BLaER1 treated with 17β-estradiol and CSF1 and Interleukin-3, amounts not matched to agents 10 nM and 100 nM (cell line): Measurements from ENCODE around the gene SPPL3.
A peak's percentile ranks its signal among the peaks of the same experiment; 100 is the strongest.
"Not testable (repeated sequence)": the region's sequence is repeated elsewhere in the genome, so short reads cannot be mapped to it uniquely, and the experiment has no call there.

Source experiments
- H3K27ac ChIP-seq, 11 experiments: shearing (Covaris generic); formaldehyde crosslinking; 2 replicates each; pipeline ENCODE4 v1.8.1; 2022
- H3K27me3 ChIP-seq, 11 experiments: shearing (Covaris generic); formaldehyde crosslinking; 2 replicates each; pipeline ENCODE4 v1.8.1; 2022
- H3K36me3 ChIP-seq, 11 experiments: shearing (Covaris generic); formaldehyde crosslinking; 2 replicates each; pipeline ENCODE4 v1.8.1; 2022
- H3K4me1 ChIP-seq, 10 experiments: shearing (Covaris generic); formaldehyde crosslinking; 2 replicates each; pipeline ENCODE4 v1.8.1; 2022
- H3K4me2 ChIP-seq, 11 experiments: shearing (Covaris generic); formaldehyde crosslinking; 2 replicates each; pipeline ENCODE4 v1.8.1; 2022
- H3K4me3 ChIP-seq, 10 experiments: shearing (Covaris generic); formaldehyde crosslinking; 2 replicates each; pipeline ENCODE4 v1.8.1; 2022
- H3K9ac ChIP-seq, 11 experiments: shearing (Covaris generic); formaldehyde crosslinking; 2 replicates each; pipeline ENCODE4 v1.8.1; 2022
- H3K9me3 ChIP-seq, 11 experiments: shearing (Covaris generic); formaldehyde crosslinking; replicated peaks in 1 of 11; 2 replicates each; pipeline ENCODE4 v1.8.1; 2022
- H4K20me1 ChIP-seq, 11 experiments: shearing (Covaris generic); formaldehyde crosslinking; 2 replicates each; pipeline ENCODE4 v1.8.1; 2022
- Cebpa-rat ChIP-seq, 11 experiments: shearing (Covaris generic); IDR thresholded peaks; 2 replicates each; pipeline ENCODE4 v1.8.1; 2022

The SPPL3 gene

GRCh38 chr12:120904197-120904773, at the start of gene SPPL3:
Gene SPPL3, minus strand, starts transcription at chr12:120904358. Its CDS starts 491 bp downstream, at chr12:120903867.
- H3K36me3 ChIP-seq = peaks cover 8 to 22% (median 14%) of the 10 kb centered on the region in 11 experiments; a peak in 16 of 22 replicates
- peaks cover 10 to 46% (median 40%) of the 10 kb centered on the region in 11 experiments; a peak in 20 of 22 replicates for H4K20me1 ChIP-seq
- no peak for TF ChIP-seq Cebpa-rat (IDR thresholded peaks at IDR 0.05)
- peak within 1 kb of the TSS; percentile 93 to 98 (median 96) for H3K9ac ChIP-seq
- H3K27me3 ChIP-seq = no peaks in the 10 kb centered on the region
- no peaks in the 10 kb centered on the region for H3K9me3 ChIP-seq
- peak within 1 kb of the TSS; percentile 84 to 98 (median 91) for H3K4me2 ChIP-seq
- H3K4me1 ChIP-seq = peaks cover 25 to 46% (median 36%) of the 10 kb centered on the region in 10 experiments
- H3K27ac ChIP-seq = peak within 1 kb of the TSS; percentile 84 to 97 (median 93)
- H3K4me3 ChIP-seq = peak within 1 kb of the TSS; percentile 95 to 100 (median 98)

GRCh38 chr12:120950807-120951206, 46.6 kb upstream of the SPPL3 start:
- Histone ChIP-seq H3K9ac (no peak overlapping the region), H3K27me3 (no peaks in the 10 kb centered on the region), H3K4me1 (no peaks in the 10 kb centered on the region), H3K36me3 (no peaks in the 10 kb centered on the region), H3K9me3 (no peaks in the 10 kb centered on the region; a peak in 1 of 22 replicates), H3K4me2 (no peak overlapping the region), H3K4me3 (no peak overlapping the region), H3K27ac (no peak overlapping the region), H4K20me1 (no peaks in the 10 kb centered on the region)
- no peak for TF ChIP-seq Cebpa-rat (IDR thresholded peaks at IDR 0.05)

GRCh38 chr12:120950260-120950799, 46.2 kb upstream of the SPPL3 start:
- not testable (repeated sequence) for H3K9ac ChIP-seq, H3K9me3 ChIP-seq, H4K20me1 ChIP-seq, H3K4me2 ChIP-seq, H3K27ac ChIP-seq, H3K4me3 ChIP-seq, H3K4me1 ChIP-seq, H3K27me3 ChIP-seq, H3K36me3 ChIP-seq

- not testable (repeated sequence) for H3K9ac ChIP-seq, H3K4me3 ChIP-seq, H3K27me3 ChIP-seq, H3K36me3 ChIP-seq, H4K20me1 ChIP-seq, H3K4me2 ChIP-seq, H3K9me3 ChIP-seq, H3K27ac ChIP-seq
- H3K4me1 ChIP-seq = peaks cover 3 to 38% (median 16%) of the 10 kb centered on the region in 10 experiments; a peak in 17 of 20 replicates
Measured at GRCh38 chr12:120945516-120945915, 41.4 kb upstream of the SPPL3 start.

- peaks cover 3 to 46% (median 24%) of the 10 kb centered on the region in 10 experiments; a peak in 18 of 20 replicates for H3K4me1 ChIP-seq
- H3K4me3 ChIP-seq = no peak overlapping the region
- no peak overlapping the region for H3K27ac ChIP-seq
- H3K9ac ChIP-seq = no peak overlapping the region
- H4K20me1 ChIP-seq = no peaks in the 10 kb centered on the region
- H3K36me3 ChIP-seq = no peaks in the 10 kb centered on the region
- peaks cover 0 to 6% (median 0%) of the 10 kb centered on the region in 11 experiments; a peak in 1 of 22 replicates for H3K9me3 ChIP-seq
- peak overlapping the region in 1 of 11 experiments; percentile 51; a peak in 1 of 22 replicates for H3K4me2 ChIP-seq
- H3K27me3 ChIP-seq = no peaks in the 10 kb centered on the region
- TF ChIP-seq Cebpa-rat (IDR thresholded peaks at IDR 0.05) = no peak
Measured at GRCh38 chr12:120944645-120945217, 40.6 kb upstream of the SPPL3 start.

- H3K9ac ChIP-seq = no peak overlapping the region
- TF ChIP-seq Cebpa-rat (IDR thresholded peaks at IDR 0.05) = no peak
- no peaks in the 10 kb centered on the region for H4K20me1 ChIP-seq
- H3K36me3 ChIP-seq = no peaks in the 10 kb centered on the region
- H3K4me2 ChIP-seq = no peak overlapping the region
- H3K4me3 ChIP-seq = no peak overlapping the region
- H3K27me3 ChIP-seq = no peaks in the 10 kb centered on the region
- peaks cover 3 to 57% (median 36%) of the 10 kb centered on the region in 10 experiments; a peak in 18 of 20 replicates for H3K4me1 ChIP-seq
- peaks cover 0 to 6% (median 0%) of the 10 kb centered on the region in 11 experiments; a peak in 1 of 22 replicates for H3K9me3 ChIP-seq
- H3K27ac ChIP-seq = no peak overlapping the region
Measured at GRCh38 chr12:120943482-120943881, 39.3 kb upstream of the SPPL3 start.

- Histone ChIP-seq H3K4me2 (peak overlapping the region in 8 of 11 experiments; percentile 55 to 88 (median 78); a peak in 12 of 22 replicates), H3K27me3 (no peaks in the 10 kb centered on the region), H3K9ac (no peak overlapping the region), H4K20me1 (no peaks in the 10 kb centered on the region), H3K4me1 (peaks cover 3 to 72% (median 50%) of the 10 kb centered on the region in 10 experiments; a peak in 18 of 20 replicates), H3K27ac (peak overlapping the region in 5 of 11 experiments; percentile 43 to 56 (median 53); a peak in 3 of 22 replicates), H3K4me3 (no peak overlapping the region), H3K9me3 (peaks cover 0 to 6% (median 0%) of the 10 kb centered on the region in 11 experiments; a peak in 1 of 22 replicates), H3K36me3 (no peaks in the 10 kb centered on the region)
- TF ChIP-seq Cebpa-rat (IDR thresholded peaks at IDR 0.05) = no peak
Measured at GRCh38 chr12:120941846-120942405, 37.8 kb upstream of the SPPL3 start.

- peak overlapping the region in 2 of 11 experiments; percentile 22 to 41; a peak in 5 of 22 replicates for H3K9ac ChIP-seq
- H3K36me3 ChIP-seq = no peaks in the 10 kb centered on the region
- peak overlapping the region in 10 of 11 experiments; percentile 21 to 88 (median 68); a peak in 18 of 22 replicates for H3K4me2 ChIP-seq
- H3K9me3 ChIP-seq = peaks cover 0 to 6% (median 0%) of the 10 kb centered on the region in 11 experiments; a peak in 1 of 22 replicates
- H3K27ac ChIP-seq = peak overlapping the region in 8 of 11 experiments; percentile 40 to 56 (median 48); a peak in 12 of 22 replicates
- no peaks in the 10 kb centered on the region for H4K20me1 ChIP-seq
- H3K4me1 ChIP-seq = peaks cover 3 to 77% (median 56%) of the 10 kb centered on the region in 10 experiments; a peak in 18 of 20 replicates
- no peaks in the 10 kb centered on the region for H3K27me3 ChIP-seq
- no peak for TF ChIP-seq Cebpa-rat (IDR thresholded peaks at IDR 0.05)
- no peak overlapping the region for H3K4me3 ChIP-seq
Measured at GRCh38 chr12:120941412-120941811, 37.3 kb upstream of the SPPL3 start.

- H4K20me1 ChIP-seq = no peaks in the 10 kb centered on the region
- no peak overlapping the region for H3K4me3 ChIP-seq
- no peaks in the 10 kb centered on the region for H3K27me3 ChIP-seq
- H3K4me2 ChIP-seq = peak overlapping the region in 10 of 11 experiments; percentile 21 to 88 (median 68); a peak in 19 of 22 replicates
- no peaks in the 10 kb centered on the region for H3K36me3 ChIP-seq
- peak in 8 of 11 experiments; percentile 54 to 89 (median 73); a peak in 14 of 22 replicates for TF ChIP-seq Cebpa-rat (IDR thresholded peaks at IDR 0.05)
- H3K9me3 ChIP-seq = peaks cover 0 to 6% (median 0%) of the 10 kb centered on the region in 11 experiments; a peak in 1 of 22 replicates
- peak overlapping the region in 4 of 11 experiments; percentile 1 to 41 (median 24); a peak in 6 of 22 replicates for H3K9ac ChIP-seq
- peak overlapping the region; percentile 12 to 56 (median 43); a peak in 15 of 22 replicates for H3K27ac ChIP-seq
- peaks cover 3 to 83% (median 62%) of the 10 kb centered on the region in 10 experiments; a peak in 18 of 20 replicates for H3K4me1 ChIP-seq
Measured at GRCh38 chr12:120940799-120941198, 36.6 kb upstream of the SPPL3 start.
